ENCODE data around the gene DVL1. TPM values are rescaled to one million over a fixed set of nuclear protein-coding genes. Genes with fewer than 3 reads are reported as not detected.
"Not testable (repeated sequence)": the region's sequence is repeated elsewhere in the genome, so short reads cannot be mapped to it uniquely, and the experiment has no call there.

DVL1 gene
- total RNA-seq, 1 experiment from 2014 or later, result 42.8 TPM

DNA sequence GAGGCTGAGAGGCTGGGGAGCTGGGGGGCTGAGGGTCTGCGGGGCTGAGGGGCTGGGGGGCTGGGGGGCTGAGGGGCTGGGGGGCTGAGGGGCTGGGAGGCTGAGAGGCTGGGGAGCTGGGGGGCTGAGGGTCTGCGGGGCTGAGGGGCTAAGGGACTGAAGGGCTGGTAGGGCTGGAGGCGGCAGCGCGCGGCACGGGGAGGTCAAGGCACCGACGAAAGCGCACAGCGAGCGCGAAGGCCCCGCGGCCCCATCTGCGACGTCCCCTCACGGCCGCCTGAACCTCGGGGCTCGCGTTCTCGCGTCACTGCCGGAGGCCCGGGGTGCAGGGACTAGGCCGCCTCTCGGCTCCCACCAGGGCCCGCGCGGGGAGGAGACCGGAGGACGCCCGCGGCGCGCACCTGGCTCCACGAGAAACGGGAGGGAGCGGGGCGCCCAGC lies 25.1 kb downstream of the DVL1 start:
- no peak for DNase-seq (ENCODE audit: low read depth, low spot score)
- in situ Hi-C loops (cut with HindIII; ENCODE audit: low pct_unique_long_range_greater_than_20kb, low sequenced_read_pairs), result no loop called here

DNA sequence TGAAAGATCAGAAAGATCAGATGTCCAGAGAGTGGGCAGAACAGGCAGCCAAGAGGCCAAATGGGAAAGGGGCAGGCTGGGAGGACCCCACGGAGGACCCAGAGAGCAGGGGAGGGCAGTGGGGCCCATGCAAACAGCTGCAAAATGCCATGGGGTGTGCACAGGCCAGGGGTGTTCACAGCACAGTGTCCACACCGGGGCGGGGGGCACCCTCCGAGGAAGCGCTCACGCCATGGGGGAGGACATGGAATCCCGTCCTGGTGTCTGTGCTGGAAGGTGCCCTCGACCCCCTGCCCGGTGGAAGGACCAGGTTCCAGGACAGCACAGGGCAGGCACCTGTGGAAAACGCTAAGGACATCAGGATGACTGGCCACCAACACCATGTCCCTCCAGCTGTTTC lies 26.3 kb downstream of the DVL1 start:
- in situ Hi-C loops (cut with HindIII; ENCODE audit: low pct_unique_long_range_greater_than_20kb, low sequenced_read_pairs), result no loop called here
- DNase-seq (ENCODE audit: low read depth, low spot score), result no peak

GRCh38 chr1:1322418-1322817 lies 26.8 kb downstream of the DVL1 start:
- DNase-seq (ENCODE audit: low read depth, low spot score), result no peak
- in situ Hi-C loops (cut with HindIII; ENCODE audit: low pct_unique_long_range_greater_than_20kb, low sequenced_read_pairs), result no loop called here

- in situ Hi-C loops (cut with HindIII; ENCODE audit: low pct_unique_long_range_greater_than_20kb, low sequenced_read_pairs), result no loop called here
These were observed 27.7 kb downstream of the DVL1 start for GRCh38 chr1:1321477-1321876.

GRCh38 chr1:1320666-1321448 lies 28.4 kb downstream of the DVL1 start:
- in situ Hi-C loops (cut with HindIII; ENCODE audit: low pct_unique_long_range_greater_than_20kb, low sequenced_read_pairs), result no loop called here
- DNase-seq (ENCODE audit: low read depth, low spot score), result no peak

More at GRCh38 chr1:1321477-1321876, 27.7 kb downstream of the DVL1 start:
- no peak for DNase-seq (ENCODE audit: low read depth, low spot score)

DNA sequence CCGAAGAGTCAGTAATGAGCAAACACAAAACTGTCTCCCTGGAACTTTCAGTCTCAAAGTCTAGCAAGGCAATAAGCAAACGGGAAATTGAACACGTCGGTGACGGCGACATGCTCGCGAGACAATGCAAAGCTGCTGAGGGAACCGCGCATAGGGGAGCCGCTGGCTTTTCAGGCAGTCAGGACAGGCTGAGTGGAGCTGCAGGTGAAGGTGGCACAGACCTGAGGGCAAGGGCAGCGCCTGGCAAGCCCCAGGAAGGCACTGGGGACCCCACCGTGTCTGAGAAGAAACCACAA lies 29.6 kb downstream of the DVL1 start:
- DNase-seq (ENCODE audit: low read depth, low spot score), result no peak
- in situ Hi-C loops (cut with HindIII; ENCODE audit: low pct_unique_long_range_greater_than_20kb, low sequenced_read_pairs), result no loop called here

GRCh38 chr1:1318777-1319645 lies 30.2 kb downstream of the DVL1 start:
- no peak for DNase-seq (ENCODE audit: low read depth, low spot score)
- in situ Hi-C loops (cut with HindIII; ENCODE audit: low pct_unique_long_range_greater_than_20kb, low sequenced_read_pairs), result no loop called here

GRCh38 chr1:1318131-1318652 lies 31.0 kb downstream of the DVL1 start:
- in situ Hi-C loops (cut with HindIII; ENCODE audit: low pct_unique_long_range_greater_than_20kb, low sequenced_read_pairs), result no loop called here

DNA sequence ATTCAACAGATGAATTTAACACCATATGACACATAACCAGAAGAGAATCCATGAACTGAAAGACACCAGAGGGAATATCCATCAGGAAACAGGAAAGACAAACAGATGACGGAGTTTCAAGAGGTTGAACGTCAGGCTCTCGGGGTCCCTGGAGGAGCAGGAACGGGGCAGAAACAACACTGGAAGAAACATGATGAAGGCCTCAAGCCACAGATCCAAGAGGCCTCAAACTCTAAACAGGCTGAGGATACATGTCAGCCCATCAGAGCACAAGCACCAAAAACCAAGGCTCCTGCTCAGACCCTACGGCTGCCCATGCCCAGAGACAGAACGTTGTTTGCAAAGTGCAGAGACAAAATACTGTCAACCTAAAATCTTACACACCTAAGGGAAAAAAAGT lies 31.8 kb downstream of the DVL1 start:
- in situ Hi-C loops (cut with HindIII; ENCODE audit: low pct_unique_long_range_greater_than_20kb, low sequenced_read_pairs), result no loop called here
- no peak for DNase-seq (ENCODE audit: low read depth, low spot score)

More at GRCh38 chr1:1318131-1318652, 31.0 kb downstream of the DVL1 start:
- no peak for DNase-seq (ENCODE audit: low read depth, low spot score)

GRCh38 chr1:1316199-1316598 lies 33.0 kb downstream of the DVL1 start:
- DNase-seq (ENCODE audit: low read depth, low spot score); in situ Hi-C loops (cut with HindIII; ENCODE audit: low pct_unique_long_range_greater_than_20kb, low sequenced_read_pairs): not testable (repeated sequence)

- no peak for DNase-seq (ENCODE audit: low read depth, low spot score)
- in situ Hi-C loops (cut with HindIII; ENCODE audit: low pct_unique_long_range_greater_than_20kb, low sequenced_read_pairs), result no loop called here
These were observed 33.7 kb downstream of the DVL1 start for GRCh38 chr1:1315435-1315954.

DNA sequence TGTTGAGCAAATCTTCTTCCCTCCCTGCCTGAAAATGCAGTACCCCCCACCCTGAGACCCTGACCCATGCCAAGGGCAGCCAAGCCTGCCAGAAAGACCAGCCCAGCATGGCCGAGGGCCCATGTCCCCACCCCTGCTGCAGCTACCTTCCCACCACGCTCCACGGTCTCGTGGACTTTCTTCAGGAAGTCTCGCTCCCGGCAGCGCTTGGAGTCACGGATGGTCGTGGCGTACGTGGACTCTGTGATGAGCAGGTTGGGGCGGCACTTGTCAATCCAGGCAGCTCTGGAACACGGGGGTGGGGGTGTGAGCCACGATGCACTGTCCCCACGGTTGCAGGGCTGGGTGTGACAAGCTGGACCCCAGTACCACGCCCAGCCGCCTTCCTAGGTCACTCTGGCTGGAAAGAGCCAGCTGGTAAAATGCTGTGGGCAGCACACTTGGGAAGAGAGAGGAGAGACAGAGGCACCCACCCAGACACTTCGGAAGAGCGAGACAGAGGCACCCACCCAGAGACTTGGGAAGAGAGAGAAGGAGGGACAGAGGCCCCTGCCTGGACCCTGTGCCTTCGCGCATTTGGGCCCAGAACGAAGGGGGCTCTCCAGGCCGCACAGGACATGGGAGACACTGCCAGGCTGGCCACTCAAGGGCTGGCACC lies 34.4 kb downstream of the DVL1 start:
- in situ Hi-C loops (cut with HindIII; ENCODE audit: low pct_unique_long_range_greater_than_20kb, low sequenced_read_pairs), result no loop called here

GRCh38 chr1:1314237-1314586 lies 35.0 kb downstream of the DVL1 start:
- no peak for DNase-seq (ENCODE audit: low read depth, low spot score)
- in situ Hi-C loops (cut with HindIII; ENCODE audit: low pct_unique_long_range_greater_than_20kb, low sequenced_read_pairs), result no loop called here

More for the DNA sequence above, 34.4 kb downstream of the DVL1 start:
- DNase-seq (ENCODE audit: low read depth, low spot score), result no peak

- DNase-seq (ENCODE audit: low read depth, low spot score), result no peak
- in situ Hi-C loops (cut with HindIII; ENCODE audit: low pct_unique_long_range_greater_than_20kb, low sequenced_read_pairs), result no loop called here
These were observed 35.5 kb downstream of the DVL1 start for GRCh38 chr1:1313500-1314236.

DNA sequence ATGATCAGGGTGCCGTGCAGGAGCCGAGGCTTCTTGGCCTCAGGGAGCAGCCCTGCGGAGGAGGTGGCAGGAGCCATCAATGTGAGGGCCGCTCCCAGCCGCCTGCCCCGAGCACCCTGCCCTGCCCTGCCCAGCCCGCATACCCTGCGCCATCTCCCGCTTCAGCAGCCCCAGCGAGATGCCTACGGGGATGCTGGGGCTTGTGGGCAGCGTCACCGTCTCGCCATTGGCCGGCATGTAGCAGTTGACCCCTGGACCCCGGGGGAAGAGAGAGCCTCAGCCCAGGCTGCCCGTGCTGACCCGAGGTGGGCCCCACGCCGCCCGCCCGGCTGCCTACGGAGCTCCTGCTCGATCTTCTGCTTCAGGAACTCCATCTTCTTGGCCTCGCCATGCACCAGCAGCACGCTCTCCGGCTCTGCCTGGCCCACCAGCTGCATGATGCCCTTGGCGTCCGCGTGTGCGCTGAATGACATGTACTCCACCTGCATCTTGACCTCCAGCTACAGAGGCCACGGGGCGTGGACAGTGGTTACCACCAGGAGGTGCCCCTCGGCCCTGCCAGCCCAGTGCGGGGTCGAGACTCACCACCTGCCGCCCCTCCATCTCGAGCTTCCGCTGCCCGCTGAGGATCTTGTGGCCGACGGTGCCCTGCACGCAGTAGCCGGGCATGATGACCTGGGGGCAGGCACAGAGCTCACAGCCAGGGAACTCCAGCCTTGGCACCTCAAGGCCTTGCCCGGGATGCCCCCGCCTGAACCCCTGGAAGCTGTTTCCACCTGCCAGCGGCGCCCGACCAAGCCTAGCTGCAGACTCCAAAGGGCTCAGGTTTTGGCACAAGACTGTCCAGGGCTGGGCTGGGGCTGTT lies 36.5 kb downstream of the DVL1 start:
- no peak for DNase-seq (ENCODE audit: low read depth, low spot score)
- in situ Hi-C loops (cut with HindIII; ENCODE audit: low pct_unique_long_range_greater_than_20kb, low sequenced_read_pairs), result no loop called here
